K562 (cell line): ENCODE measurements around the gene MAGEA9B. TPM values are rescaled to one million over a fixed set of nuclear protein-coding genes. Genes with fewer than 3 reads are reported as not detected.
"Not testable (repeated sequence)": the region's sequence is repeated elsewhere in the genome, so short reads cannot be mapped to it uniquely, and the experiment has no call there.

Experiments
- ATAC-seq: fragments of 200-7000 bp; cut with Tn5 transposase; 3 replicates; pipeline ENCODE4 v1.9.1; 2020; ENCODE audit warnings: moderate library complexity
- BruUV-seq: library from RNA; stranded (reverse); fragments of 400-500 nt; replicated peaks from 2 replicates; lab custom pipeline; 2021; lab: Mats Ljungman, UMichigan
- CTCF ChIA-PET: fragments of 300-600 bp; formaldehyde crosslinking; extraction: SDS; loops from one replicate; lab custom pipeline; 2021; ENCODE audit warnings: low intra/inter-chr PET ratio; lab: Yijun Ruan, JAX
- POLR2A ChIA-PET: fragments of 300-600, 350-650 bp; sonication (Branson Sonifier 250); formaldehyde crosslinking; extraction: SDS; loops from one replicate; lab custom pipeline; 2021; ENCODE audit warnings: antibody characterized with exemption, inconsistent platforms; lab: Yijun Ruan, JAX
- DNase-seq, 4 experiments: peaks; one replicate each; pipeline versions ENCODE4 v3.0.0 to v3.0.0-alpha.2; 2011 to 2018; ENCODE audit warnings: low spot score in 3 of 4, mixed read lengths in 3 of 4; ENCODE audit errors: extremely low read depth in 1 of 4
- FAIRE-seq: peaks from 2 replicates; lab custom pipeline; 2011; peaks lifted over from hg19 to GRCh38; lab: Jason Lieb, UNC
- H2AFZ ChIP-seq: 2 replicates; pipeline ENCODE4 v1.6.0; 2011; ENCODE audit warnings: low read depth, low read length, control low read depth, inconsistent platforms
- H3K27ac ChIP-seq: fragments of 200-600 bp; 3 replicates; pipeline ENCODE4 v1.8.0; 2011; ENCODE audit warnings: low read depth, mild to moderate bottlenecking, control low read depth, inconsistent platforms, low read length, moderate library complexity, mixed read lengths; ENCODE audit errors: extremely low read depth
- H3K27me3 ChIP-seq, 2 experiments: fragments of 300-600 bp in 1 of 2; 2 replicates in 1 of 2; 3 replicates in 1 of 2; pipeline versions ENCODE4 v1.6.0 to v1.8.0; 2011; ENCODE audit warnings: inconsistent platforms in 2 of 2, low read length in 2 of 2, mild to moderate bottlenecking in 1 of 2, mixed read lengths in 1 of 2, moderate library complexity in 1 of 2; ENCODE audit not compliant: control insufficient read depth in 2 of 2, insufficient read depth in 2 of 2
- H3K36me3 ChIP-seq: fragments of 300-600 bp; 3 replicates; pipeline ENCODE4 v1.8.0; 2011; ENCODE audit warnings: mild to moderate bottlenecking, low read length, inconsistent platforms; ENCODE audit not compliant: control insufficient read depth, insufficient read depth
- H3K4me1 ChIP-seq, 2 experiments: fragments of 200-600 bp in 1 of 2; replicated peaks in 1 of 2; 2 replicates in 1 of 2; 3 replicates in 1 of 2; pipeline versions ENCODE4 v1.5.1 to v1.8.0; 2011; ENCODE audit warnings: inconsistent platforms in 2 of 2, low read length in 2 of 2, mild to moderate bottlenecking in 1 of 2, mixed read lengths in 1 of 2, moderate library complexity in 1 of 2; ENCODE audit not compliant: control insufficient read depth in 2 of 2, insufficient read depth in 2 of 2
- H3K4me2 ChIP-seq: 2 replicates; pipeline ENCODE4 v1.6.1; 2011; ENCODE audit warnings: low read length, control low read depth, inconsistent platforms, mixed read lengths; ENCODE audit not compliant: insufficient read depth
- H3K4me3 ChIP-seq: fragments of 200-600 bp; sonication (generic), shearing (Covaris generic); 2 replicates; pipeline ENCODE4 v1.5.1; 2016; ENCODE audit warnings: control low read depth, inconsistent platforms
- H3K79me2 ChIP-seq: fragments of 200-600 bp; 3 replicates; pipeline ENCODE4 v1.8.0; 2011; ENCODE audit warnings: low read length, inconsistent platforms; ENCODE audit not compliant: control insufficient read depth, insufficient read depth
- H3K9ac ChIP-seq, 2 experiments: 2 replicates each; pipeline versions ENCODE4 v1.6.0 to v1.6.1; 2011; ENCODE audit warnings: low read depth in 2 of 2, low read length in 2 of 2, control low read depth in 1 of 2, inconsistent platforms in 1 of 2, mild to moderate bottlenecking in 1 of 2, mixed read lengths in 1 of 2; ENCODE audit not compliant: insufficient read depth in 1 of 2
- H3K9me1 ChIP-seq: one replicate; pipeline ENCODE4 v1.6.0; 2011; ENCODE audit warnings: inconsistent platforms, mild to moderate bottlenecking, low read length, moderate library complexity; ENCODE audit not compliant: control insufficient read depth, insufficient read depth
- H3K9me3 ChIP-seq: replicated peaks from 2 replicates; pipeline ENCODE4 v1.5.1; 2011; ENCODE audit warnings: low read depth, low read length, inconsistent platforms; ENCODE audit not compliant: control insufficient read depth, insufficient read depth
- H4K20me1 ChIP-seq: replicated peaks from 2 replicates; pipeline ENCODE4 v1.6.1; 2011; ENCODE audit warnings: low read length, inconsistent platforms, mixed read lengths; ENCODE audit not compliant: control insufficient read depth, insufficient read depth
- ASH1L ChIP-seq: fragments of 450-650 bp; IDR thresholded peaks from 2 replicates; pipeline ENCODE4 v1.6.1; 2018; ENCODE audit warnings: borderline replicate concordance, mild to moderate bottlenecking, low read depth; ENCODE audit not compliant: partially characterized antibody
- PBX2 ChIP-seq, 2 experiments: IDR thresholded peaks in 1 of 2; conservative IDR thresholded peaks in 1 of 2; 2 replicates each; pipeline ENCODE4 v1.6.1; 2016; ENCODE audit warnings: low read depth in 2 of 2, mild to moderate bottlenecking in 1 of 2, missing compliant biosample characterization in 1 of 2, missing genetic modification characterization in 1 of 2, moderate library complexity in 1 of 2
- PCBP2 ChIP-seq: fragments of 200-400 bp; formaldehyde crosslinking; IDR thresholded peaks from 2 replicates; pipeline ENCODE4 v1.6.1; 2018; ENCODE audit warnings: low read length, low read depth, mild to moderate bottlenecking, moderate library complexity; ENCODE audit not compliant: poor library complexity, severe bottlenecking
- ZNF717 ChIP-seq: fragments of 250-450 bp; sonication (Bioruptor Pico); IDR thresholded peaks from 2 replicates; pipeline ENCODE4 v1.5.0; 2021
- WGBS: fragments of 100-300 bp; shearing (Covaris generic); methylation state at CpG from one replicate; pipeline ENCODE4 v1.1.6; 2016; ENCODE audit warnings: low coverage, mixed read lengths; ENCODE audit not compliant: insufficient coverage; ENCODE audit errors: missing lambda C conversion rate; 5-methylcytosine and 5-hydroxymethylcytosine counted together
- in situ Hi-C: fragments of 300-500 bp; cut with MboI; formaldehyde crosslinking; loops from 4 replicates; pipeline ENCODE4 v1.15.0; 2018; ENCODE audit warnings: inconsistent platforms, mixed read lengths
- intact Hi-C: fragments of 100-400 bp; cut with micrococcal nuclease; formaldehyde crosslinking; loops from 2 replicates; pipeline ENCODE4 v1.14.2; 2022
- polyA plus RNA-seq, 8 experiments: library from polyadenylated mRNA; depleted of rRNA in 4 of 8; stranded (reverse) in 5 of 8; unstranded in 3 of 8; fragments of >200 nt; fragmentation: Nextera tagmentation in 2 of 8; fragmentation: Illumina TruSeq in 1 of 8; extraction: Ambion mirVana in 2 of 8; extraction: Trizol in 1 of 8; gene quantifications; 2 replicates each; pipeline versions ENCODE4 v1.2.1 to v1.2.3, GENCODE V29; 2011 to 2014; ENCODE audit warnings: inconsistent platforms in 1 of 8, missing spikeins in 1 of 8
- total RNA-seq, 7 experiments: library from RNA; depleted of rRNA in 6 of 7; stranded (reverse); fragments of >200 nt in 6 of 7; fragmentation: Illumina TruSeq in 2 of 7; extraction: Trizol in 2 of 7; gene quantifications; 2 replicates each; pipeline versions ENCODE4 v1.2.1 to v1.2.3, GENCODE V29; 2011 to 2021; ENCODE audit warnings: low replicate concordance in 1 of 7

MAGEA9B gene
- total and polyA plus RNA-seq, 9 of the 15 experiments (the other 6 are each of a cell fraction or from before 2014, with no cell fraction given): 11.2 to 31.2 (median 14.1) TPM

- no peak for TF ChIP-seq PBX2 (CRISPR knock-in tag; IDR thresholded peaks at IDR 0.05; ENCODE audit: low read depth)
- TF ChIP-seq PBX2 (tag; conservative IDR thresholded peaks at IDR 0.05; ENCODE audit: low read depth): no peak
- TF ChIP-seq ASH1L: no peak
- TF ChIP-seq ZNF717 (CRISPR knock-in tag): no peak
- TF ChIP-seq PCBP2: no peak
Observed at GRCh38 chrX:149628280-149628679, 41.0 kb upstream of the MAGEA9B start (continued).

GRCh38 chrX:149626829-149627228, 39.6 kb upstream of the MAGEA9B start:
- not testable (repeated sequence) for H3K36me3 ChIP-seq

GRCh38 chrX:149619662-149620061, 32.4 kb upstream of the MAGEA9B start:
- FAIRE-seq, in situ Hi-C loops, H3K4me1 ChIP-seq, H3K4me2 ChIP-seq, ATAC-seq, H3K27me3 ChIP-seq, H2AFZ ChIP-seq, CTCF ChIA-PET, H3K27ac ChIP-seq, intact Hi-C loops, H3K36me3 ChIP-seq, POLR2A ChIA-PET, H3K9me1 ChIP-seq, H3K4me3 ChIP-seq, BruUV-seq, H3K79me2 ChIP-seq, H3K9me3 ChIP-seq, DNase-seq, H3K9ac ChIP-seq, H4K20me1 ChIP-seq: not testable (repeated sequence)
- WGBS: no CpG with 5 or more reads among the region's 1 CpG

More at GRCh38 chrX:149626829-149627228, 39.6 kb upstream of the MAGEA9B start:
- CTCF ChIA-PET, FAIRE-seq, H3K4me3 ChIP-seq, H3K4me1 ChIP-seq, H3K27me3 ChIP-seq, POLR2A ChIA-PET, H3K79me2 ChIP-seq, H3K4me2 ChIP-seq, ATAC-seq, H3K27ac ChIP-seq, DNase-seq, H3K9ac ChIP-seq, H3K9me3 ChIP-seq, H2AFZ ChIP-seq, H3K9me1 ChIP-seq, BruUV-seq, intact Hi-C loops, H4K20me1 ChIP-seq: not testable (repeated sequence)
- 20% methylated on average over 8 of the region's 8 CpGs for WGBS
- in situ Hi-C loops: loop anchor here (25.0 kb wide), 1 partner anchor 115 kb away; the partner anchor contains the start of gene IDS
